Suprapubic skin (tissue), 4 donors: Measurements from ENCODE around the gene FAM171A2. TPM values are rescaled to one million over a fixed set of nuclear protein-coding genes. Genes with fewer than 3 reads are reported as not detected.

Source experiments
- DNase-seq, 2 donors: peaks; one replicate each; pipeline ENCODE4 v3.0.0-alpha.2; 2019; ENCODE audit warnings: low spot score in 2 of 2
- H3K27ac ChIP-seq: fragments of 200-600 bp; sonication (generic); one replicate; pipeline ENCODE4 v1.5.1; 2019
- H3K27me3 ChIP-seq: fragments of 200-600 bp; sonication (generic); one replicate; pipeline ENCODE4 v1.5.1; 2019
- H3K36me3 ChIP-seq: fragments of 200-600 bp; sonication (generic); one replicate; pipeline ENCODE4 v1.5.1; 2019
- H3K4me1 ChIP-seq: fragments of 200-600 bp; sonication (generic); one replicate; pipeline ENCODE4 v1.5.1; 2019
- H3K4me3 ChIP-seq: fragments of 200-600 bp; sonication (generic); one replicate; pipeline ENCODE4 v1.5.1; 2019; ENCODE audit warnings: mild to moderate bottlenecking
- H3K9me3 ChIP-seq: fragments of 200-600 bp; sonication (generic); one replicate; pipeline ENCODE4 v1.5.1; 2019
- EP300 ChIP-seq: sonication (generic); formaldehyde crosslinking; IDR thresholded peaks from one replicate; pipeline ENCODE4 v1.6.1; 2017; ENCODE audit warnings: antibody characterized with exemption
- POLR2A ChIP-seq, 2 donors: fragments of 450-650 bp; IDR thresholded peaks; one replicate each; pipeline ENCODE4 v1.6.1; 2017; ENCODE audit warnings: antibody characterized with exemption in 2 of 2, mild to moderate bottlenecking in 2 of 2, moderate library complexity in 2 of 2
- POLR2AphosphoS5 ChIP-seq, 3 donors: sonication (generic); formaldehyde crosslinking; IDR thresholded peaks; one replicate each; pipeline ENCODE4 v1.6.1; 2017; ENCODE audit warnings: antibody characterized with exemption in 3 of 3
- WGBS: methylation state at CpG from one replicate; pipeline ENCODE4 v1.1.5; 2018; 5-methylcytosine and 5-hydroxymethylcytosine counted together
- total RNA-seq, 4 donors: library from RNA; depleted of rRNA; stranded (reverse); fragments of >200 nt; gene quantifications; one replicate each; pipeline ENCODE4 v1.1.0, GENCODE V29; 2016
- TF ChIP-seq, protein P1 (sequence below), 2 donors: fragments of 200-600 bp in 1 of 2; fragments of 450-650 bp in 1 of 2; sonication (generic) in 1 of 2; IDR thresholded peaks; one replicate each; pipeline ENCODE4 v1.5.1; 2016 to 2019; ENCODE audit warnings: antibody characterized with exemption in 2 of 2, mild to moderate bottlenecking in 1 of 2, moderate library complexity in 1 of 2

The FAM171A2 gene
- total RNA-seq, 4 donors from 2014 or later = 1.2 to 2.6 (median 1.5) TPM

DNA sequence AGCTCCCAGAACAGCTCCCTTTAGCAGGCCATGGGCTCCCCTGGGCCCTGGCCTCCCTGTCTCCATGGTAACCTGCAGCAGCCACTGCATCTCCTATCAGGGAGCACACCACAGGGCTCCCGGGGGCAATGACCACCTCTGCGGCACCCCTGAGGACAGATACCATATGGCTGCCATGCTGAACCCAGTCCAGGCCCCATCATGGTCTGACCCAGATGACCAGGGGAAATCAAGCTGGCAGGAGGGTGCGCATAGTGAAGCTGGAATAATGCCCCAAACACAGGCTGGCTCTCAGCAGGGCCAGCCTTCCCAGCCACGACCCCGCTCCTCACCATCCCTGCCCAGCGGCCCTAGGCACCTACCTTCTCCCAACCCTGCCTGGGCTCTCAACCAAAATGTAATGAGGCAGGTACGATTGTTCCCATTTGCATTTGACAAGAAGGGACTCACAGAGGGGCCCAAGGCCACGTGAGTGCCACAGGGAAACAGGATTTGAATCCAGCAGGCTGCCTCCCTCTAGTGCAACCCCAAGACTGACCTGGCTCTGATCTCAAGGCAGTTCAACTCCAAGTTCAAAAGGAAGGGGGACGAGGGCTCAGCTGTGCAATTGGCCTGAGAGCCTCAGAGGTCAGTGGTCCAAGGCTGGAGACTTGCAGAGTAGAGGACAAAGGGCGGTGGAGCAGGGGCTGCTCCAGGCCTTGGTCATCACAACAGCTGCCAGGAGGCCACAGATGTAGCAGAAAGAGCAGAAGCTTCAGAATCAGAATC, 52.9 kb downstream of the FAM171A2 start:
- Histone ChIP-seq H3K4me1 (peaks cover 42% of the 10 kb centered on the region), H3K27me3 (peaks cover 38% of the 10 kb centered on the region), H3K9me3 (no peaks in the 10 kb centered on the region), H3K4me3 (no peak overlapping the region), H3K36me3 (no peaks in the 10 kb centered on the region), H3K27ac (no peak overlapping the region)
- no peak for DNase-seq
- 68% methylated on average over 6 of the region's 10 CpGs for WGBS
- TF ChIP-seq POLR2A (IDR thresholded peaks at IDR 0.05) (no peak), POLR2AphosphoS5 (IDR thresholded peaks at IDR 0.05) (no peak), EP300 (no peak)
- TF ChIP-seq, protein P1, sequence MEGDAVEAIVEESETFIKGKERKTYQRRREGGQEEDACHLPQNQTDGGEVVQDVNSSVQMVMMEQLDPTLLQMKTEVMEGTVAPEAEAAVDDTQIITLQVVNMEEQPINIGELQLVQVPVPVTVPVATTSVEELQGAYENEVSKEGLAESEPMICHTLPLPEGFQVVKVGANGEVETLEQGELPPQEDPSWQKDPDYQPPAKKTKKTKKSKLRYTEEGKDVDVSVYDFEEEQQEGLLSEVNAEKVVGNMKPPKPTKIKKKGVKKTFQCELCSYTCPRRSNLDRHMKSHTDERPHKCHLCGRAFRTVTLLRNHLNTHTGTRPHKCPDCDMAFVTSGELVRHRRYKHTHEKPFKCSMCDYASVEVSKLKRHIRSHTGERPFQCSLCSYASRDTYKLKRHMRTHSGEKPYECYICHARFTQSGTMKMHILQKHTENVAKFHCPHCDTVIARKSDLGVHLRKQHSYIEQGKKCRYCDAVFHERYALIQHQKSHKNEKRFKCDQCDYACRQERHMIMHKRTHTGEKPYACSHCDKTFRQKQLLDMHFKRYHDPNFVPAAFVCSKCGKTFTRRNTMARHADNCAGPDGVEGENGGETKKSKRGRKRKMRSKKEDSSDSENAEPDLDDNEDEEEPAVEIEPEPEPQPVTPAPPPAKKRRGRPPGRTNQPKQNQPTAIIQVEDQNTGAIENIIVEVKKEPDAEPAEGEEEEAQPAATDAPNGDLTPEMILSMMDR (IDR thresholded peaks at IDR 0.05) = no peak

DNA sequence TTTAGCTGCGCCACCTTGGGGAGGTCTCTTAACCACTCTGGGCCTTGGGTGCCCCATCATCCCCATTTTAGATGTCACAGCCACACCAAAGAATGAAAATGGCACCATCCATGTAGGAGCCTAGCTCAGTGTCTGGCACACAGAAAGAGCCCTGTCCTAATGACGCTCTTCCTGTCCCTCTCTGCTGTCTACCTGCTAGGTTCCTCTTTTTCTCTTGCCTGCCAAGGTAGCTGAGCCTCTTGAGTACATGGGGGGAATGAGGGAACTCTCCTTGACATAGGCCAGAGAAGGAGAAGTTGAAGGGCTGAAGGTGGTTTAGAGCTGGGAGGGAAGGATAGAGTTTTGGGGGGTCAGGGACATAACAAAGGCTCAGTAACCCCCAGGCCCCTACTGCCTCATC, 53.5 kb downstream of the FAM171A2 start:
- no peak for DNase-seq
- no peak overlapping the region for H3K27ac ChIP-seq
- no peak overlapping the region for H3K4me3 ChIP-seq
- 100% methylated on average over 2 of the region's 2 CpGs for WGBS
- H3K4me1 ChIP-seq = peaks cover 36% of the 10 kb centered on the region
- TF ChIP-seq, protein P1 (IDR thresholded peaks at IDR 0.05) = no peak
- no peak for TF ChIP-seq EP300
- no peak for TF ChIP-seq POLR2A (IDR thresholded peaks at IDR 0.05)
- TF ChIP-seq POLR2AphosphoS5 (IDR thresholded peaks at IDR 0.05) = no peak
- no peaks in the 10 kb centered on the region for H3K36me3 ChIP-seq
- H3K27me3 ChIP-seq = peaks cover 32% of the 10 kb centered on the region
- no peaks in the 10 kb centered on the region for H3K9me3 ChIP-seq

DNA sequence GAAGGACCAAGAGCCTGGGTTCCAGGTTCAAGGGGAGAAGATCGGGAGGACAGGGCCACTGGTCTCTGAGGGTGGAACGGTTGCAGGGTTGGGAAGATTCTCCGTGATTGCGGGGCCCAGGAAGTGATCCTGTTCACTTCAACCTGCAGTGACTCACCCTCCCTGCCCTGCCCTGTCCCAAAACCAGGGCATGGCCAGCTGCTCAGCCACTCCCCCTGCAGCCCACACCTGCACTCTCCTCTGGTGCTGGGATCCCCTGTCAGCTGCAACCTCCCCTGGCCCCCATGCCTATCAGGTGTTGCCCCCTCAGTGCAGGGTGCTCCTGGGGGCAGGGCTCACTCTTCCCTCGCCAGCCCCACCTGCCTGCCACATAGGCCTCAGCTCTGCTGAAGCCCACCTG, 54.2 kb downstream of the FAM171A2 start:
- H3K9me3 ChIP-seq = no peaks in the 10 kb centered on the region
- H3K4me3 ChIP-seq = no peak overlapping the region
- peaks cover 29% of the 10 kb centered on the region for H3K4me1 ChIP-seq
- WGBS = 68% methylated on average over 5 of the region's 5 CpGs
- no peak for DNase-seq
- TF ChIP-seq POLR2A (IDR thresholded peaks at IDR 0.05) = no peak
- no peak for TF ChIP-seq POLR2AphosphoS5 (IDR thresholded peaks at IDR 0.05)
- TF ChIP-seq, protein P1 (IDR thresholded peaks at IDR 0.05) = no peak
- TF ChIP-seq EP300 = no peak
- no peak overlapping the region for H3K27ac ChIP-seq
- H3K27me3 ChIP-seq = peaks cover 25% of the 10 kb centered on the region
- H3K36me3 ChIP-seq = no peaks in the 10 kb centered on the region

DNA sequence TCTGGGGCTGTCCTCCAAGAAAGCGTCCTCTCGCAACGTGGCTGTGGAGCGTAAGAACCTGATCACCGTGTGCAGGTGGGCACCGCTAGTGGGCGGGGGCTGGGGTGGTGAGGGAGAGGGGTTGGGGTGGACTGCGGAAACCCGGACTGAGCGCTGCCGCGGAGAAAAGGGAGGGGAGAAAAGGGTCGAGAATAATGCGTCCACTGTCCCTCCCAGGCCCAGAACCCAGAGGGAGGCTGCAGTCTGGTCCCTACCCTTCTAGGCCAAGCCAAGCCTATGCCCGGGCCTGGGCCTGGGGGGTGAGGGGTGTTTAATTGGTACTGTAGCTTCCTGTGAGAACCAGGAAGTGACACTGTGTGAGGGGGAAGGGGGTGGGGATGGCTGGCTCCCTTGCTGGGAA, 54.8 kb downstream of the FAM171A2 start:
- H3K27me3 ChIP-seq = peaks cover 19% of the 10 kb centered on the region

DNA sequence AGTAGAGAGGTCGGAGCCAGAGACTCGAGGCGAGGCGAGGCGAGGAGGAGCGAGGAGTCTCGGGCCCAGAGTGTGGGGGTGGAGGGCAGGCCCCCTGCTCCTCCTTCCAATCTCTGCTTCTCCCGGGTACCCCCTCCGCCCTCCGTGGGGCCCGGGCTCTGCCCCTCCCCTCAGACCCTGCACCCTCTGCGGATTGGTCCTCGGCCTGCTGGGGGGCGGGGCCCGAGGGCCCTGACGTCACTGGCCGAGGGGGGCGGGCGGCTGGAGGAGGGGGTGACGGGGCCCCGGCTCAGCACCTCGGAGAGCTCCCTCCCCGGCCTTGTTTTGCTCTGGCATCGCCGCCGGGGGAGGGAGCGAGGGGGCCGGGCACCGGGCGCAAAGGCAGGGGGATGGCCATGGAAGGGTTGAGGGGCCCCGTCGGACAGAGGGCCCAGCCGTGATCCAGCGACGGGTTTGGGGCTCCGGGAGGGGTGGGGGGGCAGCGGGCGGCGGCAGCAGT, 55.3 kb downstream of the FAM171A2 start, which contains the start of gene RUNDC3A:
TSS of gene RUNDC3A (plus strand) at position 282 of the 499 bp plus-strand sequence. CDS start 232 bp downstream, outside the sequence.
- 0% methylated on average over 5 of the region's 39 CpGs for WGBS
- peaks cover 26% of the 10 kb centered on the region for H3K4me1 ChIP-seq
- H3K9me3 ChIP-seq = no peaks in the 10 kb centered on the region
- H3K4me3 ChIP-seq = peak within 1 kb of the TSS; percentile 53
- peaks cover 15% of the 10 kb centered on the region for H3K27me3 ChIP-seq
- H3K27ac ChIP-seq = peak within 1 kb of the TSS; percentile 20
- peak in 1 of 2 donors; percentile 86 for DNase-seq
- no peaks in the 10 kb centered on the region for H3K36me3 ChIP-seq
- TF ChIP-seq EP300 = no peak

More for the DNA sequence above, 54.8 kb downstream of the FAM171A2 start:
- TF ChIP-seq, protein P1 (IDR thresholded peaks at IDR 0.05) = no peak
- TF ChIP-seq POLR2AphosphoS5 (IDR thresholded peaks at IDR 0.05) = no peak
- TF ChIP-seq POLR2A (IDR thresholded peaks at IDR 0.05) = no peak
- TF ChIP-seq EP300 = no peak
- no peak for DNase-seq
- H3K4me3 ChIP-seq = peak overlapping the region; percentile 53
- 5% methylated on average over 4 of the region's 15 CpGs for WGBS
- no peak overlapping the region for H3K27ac ChIP-seq
- no peaks in the 10 kb centered on the region for H3K36me3 ChIP-seq
- no peaks in the 10 kb centered on the region for H3K9me3 ChIP-seq
- H3K4me1 ChIP-seq = peaks cover 26% of the 10 kb centered on the region
